Nephron (organoid): ENCODE results near the gene MED13.

Experiments used
- H3K27ac Mint-ChIP-seq, 3 experiments: 2 replicates each; pipeline ENCODE4 v1.8.0; 2020; ENCODE audit warnings: mixed read lengths in 3 of 3, mild to moderate bottlenecking in 2 of 3, moderate library complexity in 1 of 3
- H3K27me3 Mint-ChIP-seq: 2 replicates; pipeline ENCODE4 v1.8.0; 2021; ENCODE audit warnings: low read depth, mild to moderate bottlenecking, moderate library complexity, mixed read lengths
- H3K36me3 Mint-ChIP-seq: 2 replicates; pipeline ENCODE4 v1.8.0; 2020; ENCODE audit warnings: low read depth, mixed read lengths
- H3K4me1 Mint-ChIP-seq: 2 replicates; pipeline ENCODE4 v1.8.0; 2020; ENCODE audit warnings: mixed read lengths
- H3K4me3 Mint-ChIP-seq, 3 experiments: 2 replicates each; pipeline ENCODE4 v1.8.0; 2020; ENCODE audit warnings: mild to moderate bottlenecking in 3 of 3, mixed read lengths in 3 of 3, moderate library complexity in 2 of 3
- H3K9me3 Mint-ChIP-seq: 2 replicates; pipeline ENCODE4 v1.8.0; 2020; ENCODE audit warnings: mixed read lengths
- TF ChIP-seq, protein P1 (sequence below), 3 experiments: fragments of 200-600 bp; sonication (generic); IDR thresholded peaks; one replicate each; pipeline ENCODE4 v1.5.0; 2021; ENCODE audit warnings: antibody characterized with exemption in 3 of 3; ENCODE audit not compliant: unreplicated experiment in 3 of 3

MED13 gene

GRCh38 chr17:62100055-62100454 is 35.0 kb upstream of the MED13 start:
- Mint-ChIP-seq H3K36me3 (no peaks in the 10 kb centered on the region), H3K4me3 (no peak overlapping the region), H3K27me3 (no peaks in the 10 kb centered on the region), H3K4me1 (no peaks in the 10 kb centered on the region), H3K27ac (no peak overlapping the region), H3K9me3 (no peaks in the 10 kb centered on the region)
- TF ChIP-seq, protein P1, sequence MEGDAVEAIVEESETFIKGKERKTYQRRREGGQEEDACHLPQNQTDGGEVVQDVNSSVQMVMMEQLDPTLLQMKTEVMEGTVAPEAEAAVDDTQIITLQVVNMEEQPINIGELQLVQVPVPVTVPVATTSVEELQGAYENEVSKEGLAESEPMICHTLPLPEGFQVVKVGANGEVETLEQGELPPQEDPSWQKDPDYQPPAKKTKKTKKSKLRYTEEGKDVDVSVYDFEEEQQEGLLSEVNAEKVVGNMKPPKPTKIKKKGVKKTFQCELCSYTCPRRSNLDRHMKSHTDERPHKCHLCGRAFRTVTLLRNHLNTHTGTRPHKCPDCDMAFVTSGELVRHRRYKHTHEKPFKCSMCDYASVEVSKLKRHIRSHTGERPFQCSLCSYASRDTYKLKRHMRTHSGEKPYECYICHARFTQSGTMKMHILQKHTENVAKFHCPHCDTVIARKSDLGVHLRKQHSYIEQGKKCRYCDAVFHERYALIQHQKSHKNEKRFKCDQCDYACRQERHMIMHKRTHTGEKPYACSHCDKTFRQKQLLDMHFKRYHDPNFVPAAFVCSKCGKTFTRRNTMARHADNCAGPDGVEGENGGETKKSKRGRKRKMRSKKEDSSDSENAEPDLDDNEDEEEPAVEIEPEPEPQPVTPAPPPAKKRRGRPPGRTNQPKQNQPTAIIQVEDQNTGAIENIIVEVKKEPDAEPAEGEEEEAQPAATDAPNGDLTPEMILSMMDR (IDR thresholded peaks at IDR 0.05; ENCODE audit: unreplicated experiment in 3 of 3) = no peak

GRCh38 chr17:62099532-62099931 is 34.5 kb upstream of the MED13 start:
- TF ChIP-seq, protein P1 (IDR thresholded peaks at IDR 0.05; ENCODE audit: unreplicated experiment in 3 of 3) = no peak
- Mint-ChIP-seq H3K27ac (no peak overlapping the region), H3K27me3 (no peaks in the 10 kb centered on the region), H3K9me3 (no peaks in the 10 kb centered on the region), H3K36me3 (no peaks in the 10 kb centered on the region), H3K4me1 (no peaks in the 10 kb centered on the region), H3K4me3 (no peak overlapping the region)

DNA sequence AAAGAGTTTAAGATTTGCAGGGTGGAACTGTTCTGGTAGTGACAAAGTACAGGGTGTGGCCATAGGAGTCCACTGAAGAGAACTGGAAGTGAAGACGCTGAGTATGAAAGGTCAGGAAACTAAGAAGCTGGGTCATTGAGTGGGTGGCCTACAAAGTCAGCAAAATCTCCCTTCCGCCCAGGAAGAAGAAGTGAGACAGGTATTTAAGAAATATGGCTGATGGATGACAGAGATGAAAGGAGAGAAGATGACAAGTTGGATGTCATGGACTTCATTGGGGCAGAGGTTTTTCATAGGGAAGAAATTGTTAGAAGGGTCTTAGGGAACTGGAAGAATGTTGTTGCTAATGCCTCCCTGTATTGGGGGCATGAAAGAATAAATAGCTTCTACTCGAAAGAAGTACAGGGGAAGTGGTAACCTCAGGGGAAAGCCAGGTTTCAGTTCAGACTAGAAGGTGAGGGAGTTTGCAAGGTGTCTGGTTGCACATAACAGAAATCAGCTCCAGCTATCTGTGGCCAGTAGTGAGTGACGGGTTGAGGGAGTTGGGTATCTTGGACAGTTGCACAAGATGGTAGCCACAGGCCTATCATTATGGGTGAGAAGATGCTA is 33.6 kb upstream of the MED13 start:
- no peak overlapping the region for H3K27ac Mint-ChIP-seq
- H3K36me3 Mint-ChIP-seq = no peaks in the 10 kb centered on the region
- no peaks in the 10 kb centered on the region for H3K4me1 Mint-ChIP-seq
- TF ChIP-seq, protein P1 (IDR thresholded peaks at IDR 0.05; ENCODE audit: unreplicated experiment in 3 of 3) = no peak
- H3K4me3 Mint-ChIP-seq = no peak overlapping the region
- H3K9me3 Mint-ChIP-seq = no peaks in the 10 kb centered on the region
- no peaks in the 10 kb centered on the region for H3K27me3 Mint-ChIP-seq

DNA sequence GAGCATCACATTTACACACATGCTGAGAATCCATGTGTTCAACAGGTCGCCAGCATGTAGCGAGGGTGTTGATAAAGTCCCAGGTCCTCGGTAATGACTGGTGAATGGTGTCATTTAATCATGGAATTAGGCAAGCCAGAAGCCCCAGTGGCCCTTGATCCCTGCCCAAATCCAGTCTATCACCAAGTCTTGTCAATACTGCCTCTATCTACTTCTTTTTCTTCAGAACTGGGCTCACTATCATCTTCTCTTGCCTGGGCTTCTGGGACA is 31.3 kb upstream of the MED13 start:
- Mint-ChIP-seq H3K4me3 (no peak overlapping the region), H3K36me3 (no peaks in the 10 kb centered on the region), H3K9me3 (no peaks in the 10 kb centered on the region), H3K4me1 (no peaks in the 10 kb centered on the region), H3K27me3 (no peaks in the 10 kb centered on the region), H3K27ac (no peak overlapping the region)
- TF ChIP-seq, protein P1 (IDR thresholded peaks at IDR 0.05; ENCODE audit: unreplicated experiment in 3 of 3) = no peak

DNA sequence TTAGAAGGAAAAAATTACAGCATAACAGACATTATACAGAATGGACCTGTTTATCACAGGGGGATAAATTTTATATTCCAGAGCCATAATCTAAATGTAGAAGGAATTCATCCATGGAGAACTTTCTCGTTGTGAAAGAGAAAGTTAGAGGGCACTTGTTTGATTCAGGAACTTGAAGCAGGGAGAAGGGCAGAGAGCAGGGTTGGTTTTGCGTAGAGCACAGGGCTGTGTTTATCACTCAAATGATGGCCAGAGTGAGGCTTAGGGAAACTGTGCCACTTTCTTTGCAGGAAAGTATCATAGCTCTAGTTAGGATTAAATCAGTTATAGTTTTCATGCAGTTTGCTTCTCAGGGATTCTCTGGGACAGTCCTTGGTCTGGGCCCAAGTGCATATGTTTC is 29.1 kb upstream of the MED13 start:
- no peaks in the 10 kb centered on the region for H3K27me3 Mint-ChIP-seq
- TF ChIP-seq, protein P1 (IDR thresholded peaks at IDR 0.05; ENCODE audit: unreplicated experiment in 3 of 3) = no peak
- H3K36me3 Mint-ChIP-seq = no peaks in the 10 kb centered on the region
- no peaks in the 10 kb centered on the region for H3K4me1 Mint-ChIP-seq
- no peaks in the 10 kb centered on the region for H3K9me3 Mint-ChIP-seq
- no peak overlapping the region for H3K27ac Mint-ChIP-seq
- H3K4me3 Mint-ChIP-seq = no peak overlapping the region
